Keratinocyte (primary cell): ENCODE data around the gene EYS.

Source experiments
- CTCF ChIP-seq, 3 experiments: IDR thresholded peaks in 1 of 3; conservative IDR thresholded peaks in 1 of 3; optimal IDR thresholded peaks in 1 of 3; 2 replicates in 2 of 3; 3 replicates in 1 of 3; pipeline versions ENCODE3 to v1.5.1; 2011; ENCODE audit warnings: low read length in 3 of 3, mild to moderate bottlenecking in 3 of 3, moderate library complexity in 2 of 3, control low read depth in 1 of 3, inconsistent platforms in 1 of 3; ENCODE audit not compliant: insufficient read depth in 2 of 3; ENCODE audit errors: extremely low read depth in 1 of 3
- EZH2 ChIP-seq: IDR thresholded peaks from one replicate; pipeline ENCODE4 v1.6.1; 2012; ENCODE audit warnings: inconsistent platforms, mild to moderate bottlenecking, low read length, moderate library complexity

GRCh38 chr6:65700561-65700960, 6.5 kb downstream of the EYS start:
- TF ChIP-seq EZH2 (no peak), CTCF (optimal IDR thresholded peaks at IDR 0.05 in 1 of 3, IDR thresholded peaks at IDR 0.05 in 1 of 3, conservative IDR thresholded peaks at IDR 0.05 in 1 of 3; ENCODE audit: extremely low read depth in 1 of 3, insufficient read depth in 2 of 3, low read length in 3 of 3) (no peak)
